ENCODE results near the gene RBM47.
"Not testable (repeated sequence)": the region's sequence is repeated elsewhere in the genome, so short reads cannot be mapped to it uniquely, and the experiment has no call there.

The RBM47 gene

GRCh38 chr4:40403081-40403480 is 226.6 kb downstream of the RBM47 start:
- DNase-seq: no peak

DNA sequence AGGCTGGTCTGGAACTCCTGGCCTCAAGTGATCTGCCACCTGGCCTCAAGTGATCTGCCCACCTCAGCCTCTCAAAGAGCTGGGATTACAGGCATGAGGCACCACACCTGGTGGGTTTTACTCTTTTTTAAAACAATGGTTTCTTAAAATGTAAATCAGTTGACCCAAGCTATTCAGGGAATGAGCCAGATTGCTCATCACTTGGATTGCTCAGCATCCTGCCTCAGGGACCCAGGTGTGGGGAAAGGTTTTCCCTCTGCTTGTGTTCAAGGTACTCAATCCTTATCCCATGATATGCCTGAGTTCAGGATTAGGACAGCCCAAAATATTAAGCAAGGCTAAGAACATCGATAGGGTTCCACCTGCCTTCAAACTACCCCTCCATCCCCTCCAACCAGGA is 227.1 kb downstream of the RBM47 start:
- DNase-seq: no peak

GRCh38 chr4:40401631-40402030 is 228.0 kb downstream of the RBM47 start:
- DNase-seq: no peak

DNA sequence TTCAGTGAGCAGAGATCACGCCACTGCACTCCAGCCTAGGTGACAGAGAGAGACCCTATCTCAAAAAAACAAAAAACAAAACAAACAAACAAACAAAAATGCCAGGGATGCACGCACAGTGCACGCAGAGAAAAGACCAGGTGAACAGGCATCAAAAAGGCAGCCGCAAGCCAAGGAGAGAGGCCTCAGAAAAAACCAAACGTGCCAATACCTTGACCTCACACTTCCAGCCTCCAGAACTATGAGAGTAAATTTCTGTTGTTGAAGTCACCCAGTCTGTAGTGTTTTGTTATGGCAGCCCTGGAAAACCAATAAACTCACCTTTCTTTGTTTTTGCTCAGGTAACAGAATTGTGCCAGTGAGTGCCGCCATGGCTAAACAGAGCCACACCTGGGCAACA is 228.6 kb downstream of the RBM47 start:
- DNase-seq: no peak

DNA sequence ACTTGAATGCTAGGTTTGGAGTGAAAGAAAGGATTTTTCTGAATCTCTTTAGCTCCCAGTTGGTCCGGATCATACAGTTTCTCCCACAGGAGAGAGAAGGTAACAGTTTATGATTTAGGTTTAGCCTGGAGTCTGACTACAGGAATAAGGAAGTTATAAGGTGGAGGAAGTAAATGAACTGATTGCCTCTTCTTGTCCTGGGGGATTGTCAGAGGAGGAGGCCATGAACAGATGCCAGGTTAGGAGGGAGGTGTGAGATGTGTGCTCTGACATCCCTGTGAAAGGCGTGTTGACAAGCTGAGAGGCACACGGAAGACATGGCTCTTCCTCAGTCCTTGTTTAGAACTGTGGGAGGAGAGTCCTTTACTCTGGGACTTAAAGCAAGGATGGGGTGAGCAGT is 230.1 kb downstream of the RBM47 start:
- DNase-seq: no peak

- DNase-seq: no peak
Measured at GRCh38 chr4:40395908-40396793, 233.5 kb downstream of the RBM47 start.

DNA sequence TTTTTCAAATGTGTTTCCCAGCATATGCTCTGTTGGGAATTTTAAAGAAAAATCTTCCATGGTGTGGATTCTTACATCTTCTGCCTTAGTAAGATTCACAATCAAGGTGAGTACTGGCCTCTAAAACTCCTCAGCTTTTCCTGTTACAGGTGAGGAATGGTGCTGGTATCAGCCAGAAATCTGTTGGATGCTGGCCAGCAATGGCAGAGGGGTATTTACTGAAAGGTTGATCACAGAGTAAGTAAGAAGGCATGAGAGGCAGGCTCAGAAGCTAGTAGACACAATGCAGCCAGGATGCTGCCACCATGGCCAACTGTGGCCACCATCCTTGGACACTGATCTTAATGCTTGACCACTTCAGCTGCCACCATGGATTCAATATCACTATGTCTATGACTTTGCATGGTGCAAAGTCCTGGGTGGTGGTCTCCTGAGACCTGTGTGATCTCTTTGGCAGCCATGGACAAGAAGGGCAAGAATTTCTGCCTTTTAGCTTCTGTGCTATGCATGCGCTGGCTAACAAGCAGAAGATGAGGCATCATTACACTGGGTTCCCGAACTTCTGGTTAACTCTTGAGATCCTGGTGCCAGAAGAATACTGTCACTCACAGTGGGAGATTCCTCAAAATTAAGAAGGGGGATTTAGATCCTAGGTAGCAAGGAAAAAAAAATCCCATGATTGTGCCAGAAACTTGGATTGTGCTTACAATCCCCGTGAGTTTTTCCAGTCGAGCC is 234.3 kb downstream of the RBM47 start:
- DNase-seq: no peak

GRCh38 chr4:40394236-40394635 is 235.4 kb downstream of the RBM47 start:
- no peak for DNase-seq

GRCh38 chr4:40392241-40392640 is 237.4 kb downstream of the RBM47 start:
- not testable (repeated sequence) for DNase-seq

GRCh38 chr4:40389986-40390385 is 239.7 kb downstream of the RBM47 start:
- no peak for DNase-seq

DNA sequence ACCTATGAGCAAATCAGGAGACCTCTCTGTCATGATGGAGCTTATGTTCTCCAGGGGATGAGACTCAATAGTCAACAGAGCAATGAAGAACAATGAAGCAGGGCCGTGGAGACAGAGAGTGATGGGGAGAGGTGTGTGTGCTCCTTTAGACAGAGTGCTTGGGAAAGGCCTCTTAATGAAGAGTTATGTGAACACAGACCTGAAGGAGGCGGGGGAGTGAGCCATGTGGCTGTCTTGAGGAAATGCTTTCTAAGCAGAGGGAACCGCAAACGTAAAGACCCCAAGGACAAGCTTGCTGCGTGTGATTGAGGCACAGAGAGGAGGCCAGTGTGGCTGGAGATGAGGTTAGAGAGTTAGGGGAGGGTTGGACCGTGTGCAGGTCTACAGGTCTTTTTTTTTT is 241.4 kb downstream of the RBM47 start:
- no peak for DNase-seq

DNA sequence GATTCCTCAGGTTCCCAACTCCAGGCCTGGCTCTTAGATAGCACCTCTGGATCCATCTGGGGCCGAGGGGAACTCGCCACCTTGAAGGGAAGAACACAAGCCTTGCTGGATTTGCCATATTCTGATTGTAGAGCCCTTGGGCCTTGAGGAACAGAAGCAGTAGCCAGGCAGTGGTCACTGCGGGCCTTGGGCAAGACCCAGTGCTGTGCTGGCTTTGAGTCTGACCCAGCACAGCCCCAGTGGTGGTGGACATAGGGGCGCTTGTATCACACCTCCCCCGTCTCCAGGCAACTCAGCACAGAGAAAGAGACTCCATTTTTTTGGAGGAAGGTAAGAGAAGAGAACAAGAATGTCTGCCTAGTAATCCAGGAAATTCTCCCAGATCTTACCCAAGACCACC is 249.0 kb downstream of the RBM47 start:
- DNase-seq: no peak

DNA sequence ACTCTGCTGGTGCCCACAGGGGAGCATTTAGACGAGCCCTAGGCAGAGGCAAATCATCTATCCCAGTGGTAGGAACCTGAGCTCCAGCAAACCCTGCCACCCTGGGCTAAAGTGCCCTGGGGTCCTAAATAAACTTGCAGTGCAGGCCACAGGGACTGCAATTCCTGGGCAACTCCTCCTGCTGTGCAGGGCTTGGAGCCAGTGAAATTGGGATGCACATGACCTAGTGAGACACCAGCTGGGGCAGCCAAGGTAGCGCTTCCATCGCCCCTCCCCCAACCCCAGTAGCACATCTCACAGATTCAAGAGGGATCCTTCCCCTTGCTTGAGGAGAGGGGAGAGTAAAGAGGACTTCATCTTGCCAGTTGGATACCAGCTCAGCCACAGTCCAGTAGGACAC is 250.4 kb downstream of the RBM47 start:
- no peak for DNase-seq

GRCh38 chr4:40378619-40379018 is 251.0 kb downstream of the RBM47 start:
- no peak for DNase-seq

DNA sequence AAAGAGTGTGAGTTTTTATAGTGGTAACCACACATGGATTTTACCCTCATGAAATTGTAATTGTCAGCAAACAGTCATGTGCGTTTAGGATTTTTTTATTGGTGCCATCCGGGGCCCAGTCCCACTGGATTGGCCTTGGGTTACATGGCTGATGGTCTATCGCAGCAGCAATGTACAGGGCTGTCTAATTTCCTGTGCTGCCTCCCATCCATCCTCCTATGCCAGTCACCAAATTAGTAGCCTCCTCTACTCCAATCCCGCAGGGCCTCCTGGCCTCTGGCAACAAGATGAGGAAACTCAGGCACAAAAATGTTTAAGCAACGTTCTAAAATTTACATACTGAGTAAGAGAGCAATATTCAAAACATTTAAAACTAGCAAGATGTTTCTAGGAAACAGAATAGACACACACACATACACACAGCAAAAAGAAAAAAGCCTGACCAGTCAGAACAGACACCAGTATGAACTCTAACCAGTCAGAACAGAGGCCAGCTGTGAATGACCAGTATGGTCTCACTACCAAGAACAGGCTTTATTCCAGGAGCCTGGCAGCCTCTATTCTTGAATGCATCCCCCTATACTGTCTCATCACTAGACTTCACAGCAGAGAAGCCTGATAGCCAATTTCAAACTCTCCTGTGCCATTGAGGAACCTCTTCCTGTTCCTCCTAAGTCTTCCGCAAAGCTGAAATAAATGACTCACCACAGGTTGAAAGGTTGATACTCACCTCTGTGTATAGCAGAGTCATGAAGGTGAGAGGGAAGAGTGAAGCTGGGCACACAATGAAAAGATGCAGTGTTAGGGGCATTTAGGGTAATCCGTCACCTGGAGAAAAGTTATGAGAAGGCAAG is 251.9 kb downstream of the RBM47 start:
- no peak for DNase-seq

- DNase-seq: no peak
Measured at GRCh38 chr4:40375620-40376019, 254.0 kb downstream of the RBM47 start.

- DNase-seq: no peak
Measured at GRCh38 chr4:40375095-40375494, 254.6 kb downstream of the RBM47 start.

DNA sequence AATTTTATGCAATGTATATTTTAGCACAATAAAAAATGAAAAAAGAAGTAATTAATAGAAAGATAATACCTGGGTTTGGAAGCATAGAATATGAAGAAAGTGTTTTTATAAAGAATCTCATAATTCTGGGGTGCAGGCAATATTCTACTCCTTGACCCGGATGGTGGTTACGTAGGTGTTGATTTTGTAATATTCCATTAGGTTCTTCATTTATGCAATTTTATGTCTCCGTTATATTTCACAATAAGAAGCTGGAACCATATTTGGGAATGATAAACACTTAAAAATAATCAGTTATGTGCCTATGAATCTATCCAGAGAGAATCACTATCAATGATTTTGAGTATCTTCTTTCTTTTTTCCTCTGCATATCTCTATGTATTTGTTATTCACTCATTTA is 256.0 kb downstream of the RBM47 start:
- no peak for DNase-seq

All from C1 segment of cervical spinal cord (tissue), 14 donors.